Measurements from ENCODE around the gene MAP1B.

- TF ChIP-seq, protein P1, sequence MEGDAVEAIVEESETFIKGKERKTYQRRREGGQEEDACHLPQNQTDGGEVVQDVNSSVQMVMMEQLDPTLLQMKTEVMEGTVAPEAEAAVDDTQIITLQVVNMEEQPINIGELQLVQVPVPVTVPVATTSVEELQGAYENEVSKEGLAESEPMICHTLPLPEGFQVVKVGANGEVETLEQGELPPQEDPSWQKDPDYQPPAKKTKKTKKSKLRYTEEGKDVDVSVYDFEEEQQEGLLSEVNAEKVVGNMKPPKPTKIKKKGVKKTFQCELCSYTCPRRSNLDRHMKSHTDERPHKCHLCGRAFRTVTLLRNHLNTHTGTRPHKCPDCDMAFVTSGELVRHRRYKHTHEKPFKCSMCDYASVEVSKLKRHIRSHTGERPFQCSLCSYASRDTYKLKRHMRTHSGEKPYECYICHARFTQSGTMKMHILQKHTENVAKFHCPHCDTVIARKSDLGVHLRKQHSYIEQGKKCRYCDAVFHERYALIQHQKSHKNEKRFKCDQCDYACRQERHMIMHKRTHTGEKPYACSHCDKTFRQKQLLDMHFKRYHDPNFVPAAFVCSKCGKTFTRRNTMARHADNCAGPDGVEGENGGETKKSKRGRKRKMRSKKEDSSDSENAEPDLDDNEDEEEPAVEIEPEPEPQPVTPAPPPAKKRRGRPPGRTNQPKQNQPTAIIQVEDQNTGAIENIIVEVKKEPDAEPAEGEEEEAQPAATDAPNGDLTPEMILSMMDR (IDR thresholded peaks at IDR 0.05; ENCODE audit: poor library complexity, severe bottlenecking) = no peak
- TF ChIP-seq REST (IDR thresholded peaks at IDR 0.05; ENCODE audit: borderline replicate concordance) (no peak), TAF1 (IDR thresholded peaks at IDR 0.05; ENCODE audit: low read depth) (no peak)
These were observed 22.0 kb upstream of the MAP1B start for GRCh38 chr5:72085319-72085718.
